Measurements from ENCODE around the gene RNFT1.
"Not testable (repeated sequence)": the region's sequence is repeated elsewhere in the genome, so short reads cannot be mapped to it uniquely, and the experiment has no call there.

DNA sequence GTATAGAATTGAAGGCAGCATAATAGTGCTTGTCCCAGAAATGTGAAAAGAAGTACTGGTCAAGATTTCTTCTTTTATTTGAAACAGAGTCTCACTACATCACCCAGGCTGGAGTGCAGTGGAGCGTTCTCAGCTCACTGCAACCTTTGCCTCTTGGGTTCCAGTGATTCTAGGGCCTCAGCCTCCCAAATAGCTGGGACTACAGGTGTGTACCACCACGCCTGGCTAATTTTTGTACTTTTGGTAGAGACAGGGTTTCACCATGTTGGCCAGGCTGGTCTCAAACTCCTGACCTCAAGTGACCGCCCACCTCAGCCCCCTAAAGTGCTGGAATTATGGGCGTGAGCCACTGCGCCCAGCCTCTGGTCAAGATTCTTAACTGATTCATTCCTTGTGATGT, 43.9 kb downstream of the RNFT1 start:
- TF ChIP-seq, protein P1, sequence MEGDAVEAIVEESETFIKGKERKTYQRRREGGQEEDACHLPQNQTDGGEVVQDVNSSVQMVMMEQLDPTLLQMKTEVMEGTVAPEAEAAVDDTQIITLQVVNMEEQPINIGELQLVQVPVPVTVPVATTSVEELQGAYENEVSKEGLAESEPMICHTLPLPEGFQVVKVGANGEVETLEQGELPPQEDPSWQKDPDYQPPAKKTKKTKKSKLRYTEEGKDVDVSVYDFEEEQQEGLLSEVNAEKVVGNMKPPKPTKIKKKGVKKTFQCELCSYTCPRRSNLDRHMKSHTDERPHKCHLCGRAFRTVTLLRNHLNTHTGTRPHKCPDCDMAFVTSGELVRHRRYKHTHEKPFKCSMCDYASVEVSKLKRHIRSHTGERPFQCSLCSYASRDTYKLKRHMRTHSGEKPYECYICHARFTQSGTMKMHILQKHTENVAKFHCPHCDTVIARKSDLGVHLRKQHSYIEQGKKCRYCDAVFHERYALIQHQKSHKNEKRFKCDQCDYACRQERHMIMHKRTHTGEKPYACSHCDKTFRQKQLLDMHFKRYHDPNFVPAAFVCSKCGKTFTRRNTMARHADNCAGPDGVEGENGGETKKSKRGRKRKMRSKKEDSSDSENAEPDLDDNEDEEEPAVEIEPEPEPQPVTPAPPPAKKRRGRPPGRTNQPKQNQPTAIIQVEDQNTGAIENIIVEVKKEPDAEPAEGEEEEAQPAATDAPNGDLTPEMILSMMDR (IDR thresholded peaks at IDR 0.05) = not testable (repeated sequence)
- not testable (repeated sequence) for TF ChIP-seq POLR2AphosphoS5, POLR2A, EP300 (IDR thresholded peaks at IDR 0.05)

Measured in upper lobe of left lung (tissue), 4 donors.